Mammary epithelial cell (primary cell): ENCODE measurements around the gene GATC.

Experiments used
- EZH2 ChIP-seq: IDR thresholded peaks from 2 replicates; pipeline ENCODE4 v1.6.1; 2012; ENCODE audit warnings: low read length, inconsistent platforms, borderline replicate concordance
- TF ChIP-seq, protein P1 (sequence below), 2 donors: IDR thresholded peaks in 1 of 2; conservative IDR thresholded peaks in 1 of 2; 2 replicates each; pipeline ENCODE4 v1.5.1; 2011 to 2012; ENCODE audit warnings: inconsistent platforms in 2 of 2, low read length in 2 of 2, mild to moderate bottlenecking in 2 of 2, control low read depth in 1 of 2, low read depth in 1 of 2; ENCODE audit not compliant: insufficient read depth in 1 of 2; ENCODE audit errors: extremely low read depth in 1 of 2

DNA sequence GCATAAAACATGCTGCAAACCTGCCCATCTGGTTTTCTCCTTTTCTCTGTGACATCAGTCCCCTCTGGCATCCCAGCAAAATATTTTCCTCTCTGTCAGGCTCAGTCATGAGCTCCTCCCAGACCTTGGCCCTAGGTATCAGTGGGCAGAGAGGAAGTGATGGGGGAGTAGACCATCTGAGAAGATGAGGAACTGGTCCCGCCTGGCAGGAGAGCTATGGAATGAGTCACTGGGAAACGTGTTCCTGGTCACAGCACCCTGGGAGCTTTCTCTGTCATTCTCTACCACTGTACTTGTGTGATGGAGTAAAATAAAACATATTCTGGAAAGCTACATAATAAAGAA, 28.3 kb downstream of the GATC start:
- TF ChIP-seq, protein P1, sequence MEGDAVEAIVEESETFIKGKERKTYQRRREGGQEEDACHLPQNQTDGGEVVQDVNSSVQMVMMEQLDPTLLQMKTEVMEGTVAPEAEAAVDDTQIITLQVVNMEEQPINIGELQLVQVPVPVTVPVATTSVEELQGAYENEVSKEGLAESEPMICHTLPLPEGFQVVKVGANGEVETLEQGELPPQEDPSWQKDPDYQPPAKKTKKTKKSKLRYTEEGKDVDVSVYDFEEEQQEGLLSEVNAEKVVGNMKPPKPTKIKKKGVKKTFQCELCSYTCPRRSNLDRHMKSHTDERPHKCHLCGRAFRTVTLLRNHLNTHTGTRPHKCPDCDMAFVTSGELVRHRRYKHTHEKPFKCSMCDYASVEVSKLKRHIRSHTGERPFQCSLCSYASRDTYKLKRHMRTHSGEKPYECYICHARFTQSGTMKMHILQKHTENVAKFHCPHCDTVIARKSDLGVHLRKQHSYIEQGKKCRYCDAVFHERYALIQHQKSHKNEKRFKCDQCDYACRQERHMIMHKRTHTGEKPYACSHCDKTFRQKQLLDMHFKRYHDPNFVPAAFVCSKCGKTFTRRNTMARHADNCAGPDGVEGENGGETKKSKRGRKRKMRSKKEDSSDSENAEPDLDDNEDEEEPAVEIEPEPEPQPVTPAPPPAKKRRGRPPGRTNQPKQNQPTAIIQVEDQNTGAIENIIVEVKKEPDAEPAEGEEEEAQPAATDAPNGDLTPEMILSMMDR (conservative IDR thresholded peaks at IDR 0.05 in 1 of 2, IDR thresholded peaks at IDR 0.05 in 1 of 2; ENCODE audit: extremely low read depth in 1 of 2, insufficient read depth in 1 of 2, low read depth in 1 of 2, low read length in 2 of 2), result no peak
- TF ChIP-seq EZH2, result no peak
